Hepatocyte (in vitro differentiated cells): ENCODE data around the gene GCLC.

ENCODE experiments used
- EZH2 ChIP-seq: fragments of 200-600 bp; sonication (generic); IDR thresholded peaks from 2 replicates; pipeline ENCODE4 v1.6.1; 2016; ENCODE audit warnings: antibody characterized with exemption, mild to moderate bottlenecking, borderline replicate concordance
- TF ChIP-seq, protein P1 (sequence below): fragments of 200-600 bp; sonication (generic); IDR thresholded peaks from 2 replicates; pipeline ENCODE4 v1.5.1; 2016; ENCODE audit warnings: antibody characterized with exemption, mild to moderate bottlenecking; ENCODE audit not compliant: poor library complexity

DNA sequence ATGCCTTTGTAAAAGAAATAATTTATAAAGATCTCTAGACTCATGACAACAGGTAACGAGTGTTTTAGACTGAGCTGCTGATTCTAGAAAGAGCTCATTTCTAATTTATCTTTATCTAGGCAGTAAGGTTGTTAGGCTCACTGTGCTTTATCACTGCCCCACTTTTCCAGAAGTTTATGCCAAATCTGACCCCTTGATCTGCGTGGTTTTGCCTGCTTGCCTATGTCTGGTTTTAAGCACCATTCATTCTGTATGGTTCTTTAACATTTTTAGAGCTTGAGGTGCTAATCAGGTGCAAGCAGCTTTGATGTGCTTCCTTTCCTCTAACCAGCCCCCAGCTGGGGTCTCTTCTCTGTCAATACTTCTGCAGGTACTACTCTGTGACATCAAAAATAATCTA is 49.7 kb upstream of the GCLC start:
- TF ChIP-seq, protein P1, sequence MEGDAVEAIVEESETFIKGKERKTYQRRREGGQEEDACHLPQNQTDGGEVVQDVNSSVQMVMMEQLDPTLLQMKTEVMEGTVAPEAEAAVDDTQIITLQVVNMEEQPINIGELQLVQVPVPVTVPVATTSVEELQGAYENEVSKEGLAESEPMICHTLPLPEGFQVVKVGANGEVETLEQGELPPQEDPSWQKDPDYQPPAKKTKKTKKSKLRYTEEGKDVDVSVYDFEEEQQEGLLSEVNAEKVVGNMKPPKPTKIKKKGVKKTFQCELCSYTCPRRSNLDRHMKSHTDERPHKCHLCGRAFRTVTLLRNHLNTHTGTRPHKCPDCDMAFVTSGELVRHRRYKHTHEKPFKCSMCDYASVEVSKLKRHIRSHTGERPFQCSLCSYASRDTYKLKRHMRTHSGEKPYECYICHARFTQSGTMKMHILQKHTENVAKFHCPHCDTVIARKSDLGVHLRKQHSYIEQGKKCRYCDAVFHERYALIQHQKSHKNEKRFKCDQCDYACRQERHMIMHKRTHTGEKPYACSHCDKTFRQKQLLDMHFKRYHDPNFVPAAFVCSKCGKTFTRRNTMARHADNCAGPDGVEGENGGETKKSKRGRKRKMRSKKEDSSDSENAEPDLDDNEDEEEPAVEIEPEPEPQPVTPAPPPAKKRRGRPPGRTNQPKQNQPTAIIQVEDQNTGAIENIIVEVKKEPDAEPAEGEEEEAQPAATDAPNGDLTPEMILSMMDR = no peak
- TF ChIP-seq EZH2 = no peak
